Measurements from ENCODE around the gene FICD.
A peak's percentile ranks its signal among the peaks of the same experiment; 100 is the strongest.

Gene FICD

GRCh38 chr12:108509806-108510205 is 5.3 kb upstream of the FICD start:
- Histone ChIP-seq H3K27ac (ENCODE audit: low read depth, low read length) (no peak overlapping the region), H3K27me3 (ENCODE audit: control insufficient read depth, insufficient read depth, low read length) (no peaks in the 10 kb centered on the region), H3K9ac (ENCODE audit: low read length) (no peak overlapping the region), H3K4me3 (ENCODE audit: low read length) (no peak overlapping the region), H3K36me3 (ENCODE audit: control insufficient read depth, insufficient read depth, low read length) (no peaks in the 10 kb centered on the region), H3K4me1 (ENCODE audit: control insufficient read depth, insufficient read depth, low read length) (peaks cover 3% of the 10 kb centered on the region)

- Histone ChIP-seq H3K27ac (ENCODE audit: low read depth, low read length) (no peak overlapping the region), H3K4me3 (ENCODE audit: low read length) (no peak overlapping the region), H3K9ac (ENCODE audit: low read length) (no peak overlapping the region), H3K36me3 (ENCODE audit: control insufficient read depth, insufficient read depth, low read length) (no peaks in the 10 kb centered on the region), H3K27me3 (ENCODE audit: control insufficient read depth, insufficient read depth, low read length) (no peaks in the 10 kb centered on the region), H3K4me1 (ENCODE audit: control insufficient read depth, insufficient read depth, low read length) (peaks cover 7% of the 10 kb centered on the region)
Observed at GRCh38 chr12:108510836-108511235, 4.2 kb upstream of the FICD start.

DNA sequence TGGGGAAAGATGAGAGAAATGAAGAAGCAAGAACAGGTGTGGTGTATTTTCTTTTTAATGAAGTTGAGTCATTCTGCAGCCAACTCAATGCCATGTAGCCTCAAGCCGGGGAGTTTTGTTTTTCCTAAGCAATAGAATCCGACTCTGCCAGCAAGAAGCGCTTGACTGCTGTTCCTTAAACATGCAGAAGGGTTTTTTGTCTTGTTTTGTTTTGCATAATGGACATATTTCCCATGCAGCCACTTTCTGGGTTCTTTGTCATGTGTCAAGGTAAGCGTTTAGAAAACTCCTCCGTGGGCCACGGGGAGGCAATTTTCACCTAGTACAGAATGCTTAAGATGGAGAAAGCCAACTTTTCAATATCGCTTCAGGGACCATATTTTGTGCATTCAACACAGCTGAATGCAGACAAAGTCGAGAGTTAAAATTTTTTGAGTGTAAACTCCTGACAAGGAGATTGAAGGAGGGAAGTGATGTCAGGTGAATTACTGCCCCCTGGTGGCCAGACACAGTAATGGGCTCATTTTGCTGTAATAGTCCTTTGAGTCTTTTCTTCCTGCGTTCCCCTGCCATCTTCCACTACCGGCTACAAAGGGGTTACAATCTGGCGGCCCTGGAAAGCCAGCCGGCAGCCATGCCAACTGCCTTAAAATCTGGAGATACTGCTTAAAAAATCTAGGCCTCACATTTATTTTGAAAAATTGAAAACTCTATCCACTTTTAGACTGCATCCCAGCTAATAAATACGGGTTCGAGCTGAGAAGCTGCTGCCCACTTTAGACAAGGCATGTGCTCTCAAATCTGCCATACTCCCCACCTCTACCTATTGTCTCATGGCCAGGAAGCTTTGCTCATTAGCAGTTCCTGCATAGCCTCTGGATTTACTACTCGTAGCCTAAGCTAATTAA is 3.2 kb upstream of the FICD start:
- H3K27ac ChIP-seq (ENCODE audit: low read depth, low read length), result no peak overlapping the region
- no peak overlapping the region for H3K4me3 ChIP-seq (ENCODE audit: low read length)
- H3K4me1 ChIP-seq (ENCODE audit: control insufficient read depth, insufficient read depth, low read length), result peaks cover 10% of the 10 kb centered on the region
- no peak overlapping the region for H3K9ac ChIP-seq (ENCODE audit: low read length)
- H3K36me3 ChIP-seq (ENCODE audit: control insufficient read depth, insufficient read depth, low read length), result no peaks in the 10 kb centered on the region
- H3K27me3 ChIP-seq (ENCODE audit: control insufficient read depth, insufficient read depth, low read length), result no peaks in the 10 kb centered on the region

- Histone ChIP-seq H3K4me3 (ENCODE audit: low read length) (peak overlapping the region; percentile 74), H3K27me3 (ENCODE audit: control insufficient read depth, insufficient read depth, low read length) (no peaks in the 10 kb centered on the region), H3K36me3 (ENCODE audit: control insufficient read depth, insufficient read depth, low read length) (peaks cover 12% of the 10 kb centered on the region), H3K27ac (ENCODE audit: low read depth, low read length) (no peak overlapping the region), H3K4me1 (ENCODE audit: control insufficient read depth, insufficient read depth, low read length) (peaks cover 10% of the 10 kb centered on the region), H3K9ac (ENCODE audit: low read length) (peak overlapping the region; percentile 4)
Observed at GRCh38 chr12:108514468-108514972, 557 bp upstream of the FICD start.

GRCh38 chr12:108515916-108516315 is 839 bp downstream of the FICD start:
- Histone ChIP-seq H3K4me3 (ENCODE audit: low read length) (peak overlapping the region; percentile 95), H3K36me3 (ENCODE audit: control insufficient read depth, insufficient read depth, low read length) (peaks cover 21% of the 10 kb centered on the region), H3K27ac (ENCODE audit: low read depth, low read length) (no peak overlapping the region), H3K27me3 (ENCODE audit: control insufficient read depth, insufficient read depth, low read length) (no peaks in the 10 kb centered on the region), H3K4me1 (ENCODE audit: control insufficient read depth, insufficient read depth, low read length) (peaks cover 10% of the 10 kb centered on the region), H3K9ac (ENCODE audit: low read length) (peak overlapping the region; percentile 84)

- Histone ChIP-seq H3K4me1 (ENCODE audit: control insufficient read depth, insufficient read depth, low read length) (peaks cover 8% of the 10 kb centered on the region), H3K27me3 (ENCODE audit: control insufficient read depth, insufficient read depth, low read length) (no peaks in the 10 kb centered on the region), H3K4me3 (ENCODE audit: low read length) (peak overlapping the region; percentile 95), H3K36me3 (ENCODE audit: control insufficient read depth, insufficient read depth, low read length) (peaks cover 24% of the 10 kb centered on the region), H3K27ac (ENCODE audit: low read depth, low read length) (no peak overlapping the region), H3K9ac (ENCODE audit: low read length) (no peak overlapping the region)
Observed at GRCh38 chr12:108516511-108517275, 1.6 kb downstream of the FICD start.

DNA sequence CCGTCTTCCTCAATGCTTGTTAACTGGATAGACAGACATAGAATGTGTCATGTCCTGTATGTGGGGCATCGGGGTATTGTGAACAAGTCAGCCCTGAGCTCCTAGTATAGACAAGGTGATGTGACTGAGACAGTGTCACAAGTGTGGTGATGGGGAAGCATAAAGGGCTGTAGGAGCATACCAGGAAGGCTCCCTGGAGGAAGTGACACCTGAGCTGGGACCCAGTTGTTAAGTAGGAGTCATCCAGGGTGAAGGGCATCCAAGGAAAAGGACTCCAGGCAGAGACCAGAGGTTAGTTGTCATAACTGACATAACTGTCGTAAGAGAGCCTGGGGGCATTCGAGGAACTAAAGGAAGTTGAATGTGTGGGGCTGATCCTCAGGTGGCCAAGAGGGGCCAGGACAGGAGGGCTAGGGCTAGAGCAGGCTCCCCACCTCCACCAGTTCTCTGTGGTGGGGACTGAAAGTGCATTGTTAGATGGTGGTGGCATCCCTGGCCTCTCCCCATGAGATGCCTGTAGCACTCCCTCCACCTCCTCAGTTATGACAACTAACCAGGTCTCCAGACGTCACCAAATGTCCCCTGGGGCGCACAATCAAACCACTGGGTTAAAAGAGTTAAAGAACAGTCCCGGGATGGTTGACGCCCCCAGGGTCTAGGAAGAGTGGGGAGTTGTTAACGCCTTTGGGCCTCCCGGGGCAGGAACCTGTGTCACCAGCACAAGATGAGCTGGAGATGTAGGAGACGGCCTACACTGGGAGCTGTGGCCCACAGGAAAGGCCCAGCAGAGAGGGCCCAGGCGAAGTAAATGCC is 2.4 kb downstream of the FICD start:
- H3K9ac ChIP-seq (ENCODE audit: low read length), result no peak overlapping the region
- H3K4me3 ChIP-seq (ENCODE audit: low read length), result no peak overlapping the region
- H3K27me3 ChIP-seq (ENCODE audit: control insufficient read depth, insufficient read depth, low read length), result no peaks in the 10 kb centered on the region
- H3K36me3 ChIP-seq (ENCODE audit: control insufficient read depth, insufficient read depth, low read length), result peaks cover 24% of the 10 kb centered on the region
- H3K27ac ChIP-seq (ENCODE audit: low read depth, low read length), result no peak overlapping the region
- peaks cover 7% of the 10 kb centered on the region for H3K4me1 ChIP-seq (ENCODE audit: control insufficient read depth, insufficient read depth, low read length)

GRCh38 chr12:108518101-108518715 is 3.1 kb downstream of the FICD start:
- Histone ChIP-seq H3K4me3 (ENCODE audit: low read length) (no peak overlapping the region), H3K9ac (ENCODE audit: low read length) (no peak overlapping the region), H3K27me3 (ENCODE audit: control insufficient read depth, insufficient read depth, low read length) (no peaks in the 10 kb centered on the region), H3K27ac (ENCODE audit: low read depth, low read length) (no peak overlapping the region), H3K4me1 (ENCODE audit: control insufficient read depth, insufficient read depth, low read length) (peaks cover 7% of the 10 kb centered on the region), H3K36me3 (ENCODE audit: control insufficient read depth, insufficient read depth, low read length) (peaks cover 29% of the 10 kb centered on the region)

DNA sequence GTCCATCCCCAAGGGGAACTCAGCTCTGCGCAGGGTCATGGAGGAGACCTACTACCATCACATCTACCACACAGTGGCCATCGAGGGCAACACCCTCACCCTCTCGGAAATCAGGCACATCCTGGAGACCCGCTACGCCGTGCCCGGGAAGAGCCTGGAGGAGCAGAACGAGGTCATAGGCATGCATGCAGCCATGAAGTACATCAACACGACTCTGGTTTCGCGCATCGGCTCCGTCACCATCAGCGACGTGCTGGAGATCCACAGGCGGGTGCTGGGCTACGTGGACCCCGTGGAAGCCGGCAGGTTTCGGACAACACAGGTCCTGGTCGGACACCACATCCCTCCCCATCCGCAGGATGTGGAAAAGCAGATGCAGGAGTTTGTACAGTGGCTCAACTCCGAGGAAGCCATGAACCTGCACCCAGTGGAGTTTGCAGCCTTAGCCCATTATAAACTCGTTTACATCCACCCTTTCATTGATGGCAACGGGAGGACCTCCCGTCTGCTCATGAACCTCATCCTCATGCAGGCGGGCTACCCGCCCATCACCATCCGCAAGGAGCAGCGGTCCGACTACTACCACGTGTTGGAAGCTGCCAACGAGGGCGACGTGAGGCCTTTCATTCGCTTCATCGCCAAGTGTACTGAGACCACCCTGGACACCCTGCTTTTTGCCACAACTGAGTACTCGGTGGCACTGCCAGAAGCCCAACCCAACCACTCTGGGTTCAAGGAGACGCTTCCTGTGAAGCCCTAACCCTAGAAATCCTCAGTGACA is 3.8 kb downstream of the FICD start:
- H3K4me1 ChIP-seq (ENCODE audit: control insufficient read depth, insufficient read depth, low read length), result peaks cover 7% of the 10 kb centered on the region
- no peak overlapping the region for H3K4me3 ChIP-seq (ENCODE audit: low read length)
- H3K27me3 ChIP-seq (ENCODE audit: control insufficient read depth, insufficient read depth, low read length), result no peaks in the 10 kb centered on the region
- peaks cover 35% of the 10 kb centered on the region for H3K36me3 ChIP-seq (ENCODE audit: control insufficient read depth, insufficient read depth, low read length)
- H3K27ac ChIP-seq (ENCODE audit: low read depth, low read length), result no peak overlapping the region
- H3K9ac ChIP-seq (ENCODE audit: low read length), result no peak overlapping the region

DNA sequence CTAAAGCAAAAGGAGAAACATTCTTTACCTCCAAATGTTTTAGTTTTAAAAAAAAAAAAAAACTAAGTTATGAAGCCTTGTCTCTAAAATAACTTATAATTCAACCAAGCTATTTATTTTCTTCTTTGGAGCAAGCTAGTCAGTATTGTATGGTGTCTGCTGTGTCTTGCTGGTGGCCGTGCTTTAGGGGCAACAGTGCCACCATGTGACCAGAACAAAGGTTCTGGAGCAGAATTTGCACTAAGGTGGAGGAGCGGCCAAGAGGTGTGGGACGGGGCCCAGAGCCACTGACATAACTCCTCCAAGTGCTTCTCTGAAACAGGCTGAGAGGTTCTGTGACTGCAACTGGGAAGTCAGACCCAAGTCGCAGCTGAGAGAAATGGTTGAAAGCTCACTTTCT is 4.5 kb downstream of the FICD start:
- H3K27ac ChIP-seq (ENCODE audit: low read depth, low read length), result no peak overlapping the region
- no peaks in the 10 kb centered on the region for H3K27me3 ChIP-seq (ENCODE audit: control insufficient read depth, insufficient read depth, low read length)
- no peak overlapping the region for H3K9ac ChIP-seq (ENCODE audit: low read length)
- H3K36me3 ChIP-seq (ENCODE audit: control insufficient read depth, insufficient read depth, low read length), result peaks cover 41% of the 10 kb centered on the region
- H3K4me3 ChIP-seq (ENCODE audit: low read length), result no peak overlapping the region
- H3K4me1 ChIP-seq (ENCODE audit: control insufficient read depth, insufficient read depth, low read length), result peaks cover 7% of the 10 kb centered on the region

- Histone ChIP-seq H3K27ac (ENCODE audit: low read depth, low read length) (no peak overlapping the region), H3K36me3 (ENCODE audit: control insufficient read depth, insufficient read depth, low read length) (peaks cover 63% of the 10 kb centered on the region), H3K9ac (ENCODE audit: low read length) (no peak overlapping the region), H3K4me1 (ENCODE audit: control insufficient read depth, insufficient read depth, low read length) (no peaks in the 10 kb centered on the region), H3K4me3 (ENCODE audit: low read length) (no peak overlapping the region), H3K27me3 (ENCODE audit: control insufficient read depth, insufficient read depth, low read length) (no peaks in the 10 kb centered on the region)
Observed at GRCh38 chr12:108523365-108523764, 8.3 kb downstream of the FICD start.
